K562 (cell line): ENCODE data around the gene APBB2. TPM values are rescaled to one million over a fixed set of nuclear protein-coding genes. Genes with fewer than 3 reads are reported as not detected.

Experiments
- ATAC-seq: fragments of 200-7000 bp; cut with Tn5 transposase; 3 replicates; pipeline ENCODE4 v1.9.1; 2020; ENCODE audit warnings: moderate library complexity
- BruUV-seq: library from RNA; stranded (reverse); fragments of 400-500 nt; replicated peaks from 2 replicates; lab custom pipeline; 2021; lab: Mats Ljungman, UMichigan
- CTCF ChIA-PET: fragments of 300-600 bp; formaldehyde crosslinking; extraction: SDS; loops from one replicate; lab custom pipeline; 2021; ENCODE audit warnings: low intra/inter-chr PET ratio; lab: Yijun Ruan, JAX
- POLR2A ChIA-PET: fragments of 300-600, 350-650 bp; sonication (Branson Sonifier 250); formaldehyde crosslinking; extraction: SDS; loops from one replicate; lab custom pipeline; 2021; ENCODE audit warnings: antibody characterized with exemption, inconsistent platforms; lab: Yijun Ruan, JAX
- DNase-seq, 4 experiments: peaks; one replicate each; pipeline versions ENCODE4 v3.0.0 to v3.0.0-alpha.2; 2011 to 2018; ENCODE audit warnings: low spot score in 3 of 4, mixed read lengths in 3 of 4; ENCODE audit errors: extremely low read depth in 1 of 4
- FAIRE-seq: peaks from 2 replicates; lab custom pipeline; 2011; peaks lifted over from hg19 to GRCh38; lab: Jason Lieb, UNC
- H2AFZ ChIP-seq: 2 replicates; pipeline ENCODE4 v1.6.0; 2011; ENCODE audit warnings: low read depth, low read length, control low read depth, inconsistent platforms
- H3K27ac ChIP-seq: fragments of 200-600 bp; 3 replicates; pipeline ENCODE4 v1.8.0; 2011; ENCODE audit warnings: low read depth, mild to moderate bottlenecking, control low read depth, inconsistent platforms, low read length, moderate library complexity, mixed read lengths; ENCODE audit errors: extremely low read depth
- H3K27me3 ChIP-seq, 2 experiments: fragments of 300-600 bp in 1 of 2; 2 replicates in 1 of 2; 3 replicates in 1 of 2; pipeline versions ENCODE4 v1.6.0 to v1.8.0; 2011; ENCODE audit warnings: inconsistent platforms in 2 of 2, low read length in 2 of 2, mild to moderate bottlenecking in 1 of 2, mixed read lengths in 1 of 2, moderate library complexity in 1 of 2; ENCODE audit not compliant: control insufficient read depth in 2 of 2, insufficient read depth in 2 of 2
- H3K36me3 ChIP-seq: fragments of 300-600 bp; 3 replicates; pipeline ENCODE4 v1.8.0; 2011; ENCODE audit warnings: mild to moderate bottlenecking, low read length, inconsistent platforms; ENCODE audit not compliant: control insufficient read depth, insufficient read depth
- H3K4me1 ChIP-seq, 2 experiments: fragments of 200-600 bp in 1 of 2; replicated peaks in 1 of 2; 2 replicates in 1 of 2; 3 replicates in 1 of 2; pipeline versions ENCODE4 v1.5.1 to v1.8.0; 2011; ENCODE audit warnings: inconsistent platforms in 2 of 2, low read length in 2 of 2, mild to moderate bottlenecking in 1 of 2, mixed read lengths in 1 of 2, moderate library complexity in 1 of 2; ENCODE audit not compliant: control insufficient read depth in 2 of 2, insufficient read depth in 2 of 2
- H3K4me2 ChIP-seq: 2 replicates; pipeline ENCODE4 v1.6.1; 2011; ENCODE audit warnings: low read length, control low read depth, inconsistent platforms, mixed read lengths; ENCODE audit not compliant: insufficient read depth
- H3K4me3 ChIP-seq: fragments of 200-600 bp; sonication (generic), shearing (Covaris generic); 2 replicates; pipeline ENCODE4 v1.5.1; 2016; ENCODE audit warnings: control low read depth, inconsistent platforms
- H3K79me2 ChIP-seq: fragments of 200-600 bp; 3 replicates; pipeline ENCODE4 v1.8.0; 2011; ENCODE audit warnings: low read length, inconsistent platforms; ENCODE audit not compliant: control insufficient read depth, insufficient read depth
- H3K9ac ChIP-seq, 2 experiments: 2 replicates each; pipeline versions ENCODE4 v1.6.0 to v1.6.1; 2011; ENCODE audit warnings: low read depth in 2 of 2, low read length in 2 of 2, control low read depth in 1 of 2, inconsistent platforms in 1 of 2, mild to moderate bottlenecking in 1 of 2, mixed read lengths in 1 of 2; ENCODE audit not compliant: insufficient read depth in 1 of 2
- H3K9me1 ChIP-seq: one replicate; pipeline ENCODE4 v1.6.0; 2011; ENCODE audit warnings: inconsistent platforms, mild to moderate bottlenecking, low read length, moderate library complexity; ENCODE audit not compliant: control insufficient read depth, insufficient read depth
- H3K9me3 ChIP-seq: replicated peaks from 2 replicates; pipeline ENCODE4 v1.5.1; 2011; ENCODE audit warnings: low read depth, low read length, inconsistent platforms; ENCODE audit not compliant: control insufficient read depth, insufficient read depth
- H4K20me1 ChIP-seq: replicated peaks from 2 replicates; pipeline ENCODE4 v1.6.1; 2011; ENCODE audit warnings: low read length, inconsistent platforms, mixed read lengths; ENCODE audit not compliant: control insufficient read depth, insufficient read depth
- BCOR ChIP-seq: fragments of 450-650 bp; IDR thresholded peaks from 2 replicates; pipeline ENCODE4 v1.6.1; 2016
- DEAF1 ChIP-seq: fragments of 450-650 bp; formaldehyde crosslinking; IDR thresholded peaks from 2 replicates; pipeline ENCODE4 v1.4.0; 2020; ENCODE audit warnings: mild to moderate bottlenecking, moderate library complexity
- ERF ChIP-seq: fragments of 450-650 bp; formaldehyde crosslinking; IDR thresholded peaks from 2 replicates; pipeline ENCODE4 v1.4.0; 2020; ENCODE audit warnings: mild to moderate bottlenecking, mixed read lengths
- FOXP1 ChIP-seq: sonication (generic); formaldehyde crosslinking; IDR thresholded peaks from 2 replicates; pipeline ENCODE4 v1.8.0; 2022; ENCODE audit warnings: mild to moderate bottlenecking, missing genetic modification reagents
- KLF1 ChIP-seq: fragments of 450-650 bp; IDR thresholded peaks from 2 replicates; pipeline ENCODE4 v1.6.1; 2016; ENCODE audit warnings: missing genetic modification characterization, missing compliant biosample characterization
- LARP7 ChIP-seq: fragments of 450-650 bp; IDR thresholded peaks from 2 replicates; pipeline ENCODE4 v1.6.1; 2016
- MXD1 ChIP-seq: fragments of 250-450 bp; sonication (Bioruptor Pico); IDR thresholded peaks from 2 replicates; pipeline ENCODE4 v1.8.0; 2021; ENCODE audit warnings: borderline replicate concordance, mild to moderate bottlenecking, moderate library complexity; ENCODE audit not compliant: poor library complexity, severe bottlenecking
- NONO ChIP-seq, 2 experiments: fragments of 200-400 bp in 1 of 2; fragments of 450-650 bp in 1 of 2; formaldehyde crosslinking in 1 of 2; IDR thresholded peaks; 2 replicates each; pipeline ENCODE4 v1.6.1; 2017; ENCODE audit warnings: low read depth in 2 of 2, mild to moderate bottlenecking in 2 of 2, moderate library complexity in 2 of 2, low read length in 1 of 2
- PCBP2 ChIP-seq: fragments of 200-400 bp; formaldehyde crosslinking; IDR thresholded peaks from 2 replicates; pipeline ENCODE4 v1.6.1; 2018; ENCODE audit warnings: low read length, low read depth, mild to moderate bottlenecking, moderate library complexity; ENCODE audit not compliant: poor library complexity, severe bottlenecking
- PRMT5 ChIP-seq: sonication (generic); formaldehyde crosslinking; IDR thresholded peaks from 2 replicates; pipeline ENCODE4 v1.5.0; 2020; ENCODE audit warnings: missing genetic modification reagents
- RB1 ChIP-seq: fragments of 450-650 bp; IDR thresholded peaks from 2 replicates; pipeline ENCODE4 v1.6.1; 2017; ENCODE audit warnings: low read depth, mild to moderate bottlenecking
- RHOXF2B ChIP-seq: fragments of 250-450 bp; sonication (Bioruptor Pico); conservative IDR thresholded peaks from 2 replicates; pipeline ENCODE4 v1.5.1; 2021
- SMAD1 ChIP-seq: fragments of 150-350 bp; IDR thresholded peaks from 2 replicates; pipeline ENCODE4 v1.6.1; 2014; ENCODE audit warnings: low read length, low read depth; ENCODE audit not compliant: partially characterized antibody
- STAT5A ChIP-seq: IDR thresholded peaks from 2 replicates; pipeline ENCODE4 v1.6.1; 2012; ENCODE audit warnings: low read length, inconsistent platforms, borderline replicate concordance
- TCF3 ChIP-seq: sonication (generic); formaldehyde crosslinking; IDR thresholded peaks from 2 replicates; pipeline ENCODE4 v1.4.0; 2020; ENCODE audit warnings: mild to moderate bottlenecking, missing genetic modification reagents
- ZNF408 ChIP-seq: fragments of 250-450 bp; sonication (Bioruptor Pico); IDR thresholded peaks from 2 replicates; pipeline ENCODE4 v1.4.0; 2020; ENCODE audit warnings: low read depth, mild to moderate bottlenecking, moderate library complexity
- ZNF436 ChIP-seq: fragments of 250-450, 450-650 bp; sonication (Bioruptor Pico); formaldehyde crosslinking; IDR thresholded peaks from 2 replicates; pipeline ENCODE4 v1.7.0; 2020; ENCODE audit warnings: mild to moderate bottlenecking
- ZNF699 ChIP-seq: fragments of 250-450 bp; sonication (Bioruptor Pico); IDR thresholded peaks from 2 replicates; pipeline ENCODE4 v1.8.0; 2021; ENCODE audit warnings: mild to moderate bottlenecking, moderate library complexity; ENCODE audit not compliant: insufficient replicate concordance
- WGBS: fragments of 100-300 bp; shearing (Covaris generic); methylation state at CpG from one replicate; pipeline ENCODE4 v1.1.6; 2016; ENCODE audit warnings: low coverage, mixed read lengths; ENCODE audit not compliant: insufficient coverage; ENCODE audit errors: missing lambda C conversion rate; 5-methylcytosine and 5-hydroxymethylcytosine counted together
- in situ Hi-C: fragments of 300-500 bp; cut with MboI; formaldehyde crosslinking; loops from 4 replicates; pipeline ENCODE4 v1.15.0; 2018; ENCODE audit warnings: inconsistent platforms, mixed read lengths
- intact Hi-C: fragments of 100-400 bp; cut with micrococcal nuclease; formaldehyde crosslinking; loops from 2 replicates; pipeline ENCODE4 v1.14.2; 2022
- polyA plus RNA-seq, 8 experiments: library from polyadenylated mRNA; depleted of rRNA in 4 of 8; stranded (reverse) in 5 of 8; unstranded in 3 of 8; fragments of >200 nt; fragmentation: Nextera tagmentation in 2 of 8; fragmentation: Illumina TruSeq in 1 of 8; extraction: Ambion mirVana in 2 of 8; extraction: Trizol in 1 of 8; gene quantifications; 2 replicates each; pipeline versions ENCODE4 v1.2.1 to v1.2.3, GENCODE V29; 2011 to 2014; ENCODE audit warnings: inconsistent platforms in 1 of 8, missing spikeins in 1 of 8
- total RNA-seq, 7 experiments: library from RNA; depleted of rRNA in 6 of 7; stranded (reverse); fragments of >200 nt in 6 of 7; fragmentation: Illumina TruSeq in 2 of 7; extraction: Trizol in 2 of 7; gene quantifications; 2 replicates each; pipeline versions ENCODE4 v1.2.1 to v1.2.3, GENCODE V29; 2011 to 2021; ENCODE audit warnings: low replicate concordance in 1 of 7

Gene APBB2
- total and polyA plus RNA-seq, 9 of the 15 experiments (the other 6 are each of a cell fraction or from before 2014, with no cell fraction given): 0.08 to 2.1 (median 1.4) TPM

GRCh38 chr4:40812856-40813255 is 401.5 kb downstream of the APBB2 start:
- no peaks in the 10 kb centered on the region for H4K20me1 ChIP-seq
- ChIA-PET POLR2A (no interaction called here), CTCF (no interaction called here)
- H3K9me3 ChIP-seq: no peaks in the 10 kb centered on the region
- ATAC-seq: no peak
- no peak for DNase-seq
- 4% methylated on average over 2 of the region's 2 CpGs for WGBS
- H3K9me1 ChIP-seq: no peaks in the 10 kb centered on the region
- H3K4me2 ChIP-seq: no peak overlapping the region
- H2AFZ ChIP-seq: no peak overlapping the region
- peaks cover 7 to 9% of the 10 kb centered on the region in 2 experiments; a peak in 3 of 5 replicates for H3K27me3 ChIP-seq
- no peaks in the 10 kb centered on the region for H3K79me2 ChIP-seq
- no peak for TF ChIP-seq ERF (CRISPR knock-in tag)
- TF ChIP-seq RB1: no peak
- TF ChIP-seq NONO (IDR thresholded peaks at IDR 0.05; ENCODE audit: low read depth in 2 of 2, low read length in 1 of 2): no peak
- no peak for TF ChIP-seq TCF3
- TF ChIP-seq FOXP1: no peak
- TF ChIP-seq PRMT5 (CRISPR knock-in tag): no peak
- TF ChIP-seq PCBP2: no peak
- H3K36me3 ChIP-seq: no peaks in the 10 kb centered on the region
- no peaks in the 10 kb centered on the region for H3K4me1 ChIP-seq
- H3K4me3 ChIP-seq: no peak overlapping the region
- intact Hi-C loops (no loop called here), in situ Hi-C loops (no loop called here)
- no peak overlapping the region for H3K9ac ChIP-seq
- no peak overlapping the region for H3K27ac ChIP-seq
- BruUV-seq: no TSS peak
- FAIRE-seq: no peak

- POLR2A ChIA-PET: no interaction called here
- Histone ChIP-seq H3K79me2 (no peaks in the 10 kb centered on the region), H3K4me3 (no peak overlapping the region), H3K27ac (no peak overlapping the region), H3K27me3 (peaks cover 7 to 9% of the 10 kb centered on the region in 2 experiments; a peak in 3 of 5 replicates), H3K9me3 (no peaks in the 10 kb centered on the region), H3K9me1 (no peaks in the 10 kb centered on the region), H3K4me1 (no peaks in the 10 kb centered on the region), H2AFZ (no peak overlapping the region), H3K4me2 (no peak overlapping the region), H4K20me1 (no peaks in the 10 kb centered on the region), H3K9ac (no peak overlapping the region), H3K36me3 (no peaks in the 10 kb centered on the region)
- intact Hi-C loops: no loop called here
- no TSS peak for BruUV-seq
- 7% methylated on average over 7 of the region's 8 CpGs for WGBS
- FAIRE-seq: no peak
- CTCF ChIA-PET: no interaction called here
- ATAC-seq: no peak
- in situ Hi-C loops: no loop called here
- no peak for DNase-seq
- TF ChIP-seq DEAF1 (CRISPR knock-in tag): no peak
- no peak for TF ChIP-seq ZNF699
- no peak for TF ChIP-seq BCOR
- no peak for TF ChIP-seq STAT5A
- no peak for TF ChIP-seq ZNF408 (CRISPR knock-in tag)
- no peak for TF ChIP-seq ZNF436
- TF ChIP-seq RHOXF2B: no peak
- no peak for TF ChIP-seq MXD1 (CRISPR knock-in tag)
- TF ChIP-seq SMAD1: no peak
- TF ChIP-seq KLF1: no peak
- no peak for TF ChIP-seq LARP7
Observed at GRCh38 chr4:40812386-40812785, 402.0 kb downstream of the APBB2 start.
